ENCODE measurements around the gene TEX10.

The TEX10 gene

DNA sequence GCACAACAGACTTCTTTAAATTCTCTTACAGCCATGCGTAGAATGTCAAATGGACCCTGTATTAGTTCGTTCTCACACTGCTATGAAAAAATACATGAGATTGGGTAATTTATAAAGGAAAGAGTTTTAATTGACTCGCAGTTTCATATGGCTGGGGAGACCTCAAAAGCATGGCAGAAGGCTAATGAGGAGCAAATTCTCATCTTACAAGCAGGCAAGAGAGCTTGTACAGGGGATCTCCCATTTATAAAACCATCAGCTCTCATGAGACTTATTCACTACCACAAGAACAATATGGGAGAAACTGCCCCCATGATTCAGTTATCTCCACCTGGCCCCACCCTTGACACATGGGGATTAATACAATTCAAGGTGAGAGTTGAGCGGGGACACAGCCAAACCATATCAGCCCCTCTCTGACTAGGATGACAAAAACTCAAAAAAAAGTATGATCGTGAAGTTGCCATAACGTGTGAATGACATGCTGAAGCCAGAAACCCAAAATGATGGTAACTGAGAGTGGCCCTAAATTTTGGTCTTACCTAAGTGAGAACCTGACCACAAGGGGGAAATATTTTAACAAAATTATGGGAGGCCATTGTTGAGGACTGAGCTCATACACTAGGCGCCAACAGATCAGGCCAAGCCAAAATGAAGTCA lies 17.5 kb upstream of the TEX10 start:
- no peak for DNase-seq
- no peaks in the 10 kb centered on the region for H3K9me3 ChIP-seq
- H3K27me3 ChIP-seq: no peaks in the 10 kb centered on the region
- no peaks in the 10 kb centered on the region for H3K36me3 ChIP-seq
- TF ChIP-seq, protein P1, sequence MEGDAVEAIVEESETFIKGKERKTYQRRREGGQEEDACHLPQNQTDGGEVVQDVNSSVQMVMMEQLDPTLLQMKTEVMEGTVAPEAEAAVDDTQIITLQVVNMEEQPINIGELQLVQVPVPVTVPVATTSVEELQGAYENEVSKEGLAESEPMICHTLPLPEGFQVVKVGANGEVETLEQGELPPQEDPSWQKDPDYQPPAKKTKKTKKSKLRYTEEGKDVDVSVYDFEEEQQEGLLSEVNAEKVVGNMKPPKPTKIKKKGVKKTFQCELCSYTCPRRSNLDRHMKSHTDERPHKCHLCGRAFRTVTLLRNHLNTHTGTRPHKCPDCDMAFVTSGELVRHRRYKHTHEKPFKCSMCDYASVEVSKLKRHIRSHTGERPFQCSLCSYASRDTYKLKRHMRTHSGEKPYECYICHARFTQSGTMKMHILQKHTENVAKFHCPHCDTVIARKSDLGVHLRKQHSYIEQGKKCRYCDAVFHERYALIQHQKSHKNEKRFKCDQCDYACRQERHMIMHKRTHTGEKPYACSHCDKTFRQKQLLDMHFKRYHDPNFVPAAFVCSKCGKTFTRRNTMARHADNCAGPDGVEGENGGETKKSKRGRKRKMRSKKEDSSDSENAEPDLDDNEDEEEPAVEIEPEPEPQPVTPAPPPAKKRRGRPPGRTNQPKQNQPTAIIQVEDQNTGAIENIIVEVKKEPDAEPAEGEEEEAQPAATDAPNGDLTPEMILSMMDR (IDR thresholded peaks at IDR 0.05; ENCODE audit: low read depth, low read length): no peak
- H3K4me3 ChIP-seq (ENCODE audit: low read depth, low read length): no peak overlapping the region
- H3K4me1 ChIP-seq: no peaks in the 10 kb centered on the region

DNA sequence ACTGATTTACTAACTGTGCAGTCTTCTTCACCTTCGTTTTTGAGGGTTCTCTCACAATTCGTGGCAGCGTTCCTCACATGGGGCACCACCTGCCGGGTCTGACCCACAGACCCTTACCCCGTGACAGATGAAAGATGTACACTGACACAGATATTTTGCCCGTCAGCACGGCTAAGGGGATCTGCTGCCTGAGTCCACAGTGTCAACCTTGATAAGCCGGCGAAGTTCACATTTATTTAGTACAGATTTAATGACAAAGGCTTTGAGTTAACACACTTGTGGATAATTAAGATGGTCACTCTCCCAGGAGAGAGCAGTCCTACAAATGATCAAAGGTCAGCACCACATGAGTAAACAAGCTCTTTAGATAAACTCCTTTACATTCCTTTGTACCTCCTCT lies 15.9 kb upstream of the TEX10 start:
- Histone ChIP-seq H3K4me1 (no peaks in the 10 kb centered on the region), H3K9me3 (no peaks in the 10 kb centered on the region), H3K4me3 (ENCODE audit: low read depth, low read length) (no peak overlapping the region), H3K27me3 (no peaks in the 10 kb centered on the region), H3K36me3 (no peaks in the 10 kb centered on the region)
- no peak for DNase-seq
- TF ChIP-seq, protein P1 (IDR thresholded peaks at IDR 0.05; ENCODE audit: low read depth, low read length): no peak

DNA sequence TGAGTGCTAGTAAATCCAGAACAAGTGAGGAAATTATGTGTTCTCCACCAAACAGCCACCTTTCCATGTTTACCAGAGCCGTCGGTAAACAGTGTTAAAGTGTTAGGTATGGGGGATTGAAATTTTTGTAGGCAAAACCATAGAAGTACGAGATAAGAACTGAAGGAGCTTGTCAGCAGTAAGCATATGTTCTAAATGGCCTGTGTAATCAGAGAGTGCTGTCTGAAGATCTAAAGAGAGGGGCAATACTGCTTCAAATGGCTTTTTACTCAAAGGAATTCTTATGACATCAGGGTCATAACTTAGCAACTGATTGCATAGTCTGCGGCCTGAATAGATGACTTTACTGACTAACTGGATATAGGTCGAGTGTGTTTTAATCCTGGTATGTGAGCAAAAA lies 13.4 kb upstream of the TEX10 start:
- no peak overlapping the region for H3K4me3 ChIP-seq (ENCODE audit: low read depth, low read length)
- H3K27me3 ChIP-seq: no peaks in the 10 kb centered on the region
- TF ChIP-seq, protein P1 (IDR thresholded peaks at IDR 0.05; ENCODE audit: low read depth, low read length): no peak
- no peaks in the 10 kb centered on the region for H3K9me3 ChIP-seq
- H3K36me3 ChIP-seq: no peaks in the 10 kb centered on the region
- no peak for DNase-seq
- H3K4me1 ChIP-seq: no peaks in the 10 kb centered on the region

DNA sequence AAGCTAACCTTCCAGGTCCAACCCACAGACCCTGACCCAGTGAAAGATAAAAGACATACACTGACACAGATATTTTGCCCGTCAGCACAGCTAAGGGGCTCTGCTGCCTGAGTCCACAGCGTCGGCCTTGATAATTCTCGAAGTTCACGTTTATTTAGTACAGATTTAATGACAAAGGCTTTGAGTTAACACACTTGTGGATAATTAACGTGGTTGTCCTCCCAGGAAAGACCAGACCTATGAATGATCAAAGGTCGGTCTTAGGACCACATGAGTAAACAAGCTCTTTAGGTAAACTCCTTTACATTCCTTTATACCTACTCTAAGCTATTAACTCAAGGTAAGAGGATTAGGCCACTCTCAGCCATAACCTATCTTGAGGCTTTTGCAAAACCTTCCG lies 11.3 kb upstream of the TEX10 start:
- Histone ChIP-seq H3K36me3 (no peaks in the 10 kb centered on the region), H3K27me3 (no peaks in the 10 kb centered on the region), H3K9me3 (no peaks in the 10 kb centered on the region), H3K4me1 (no peaks in the 10 kb centered on the region), H3K4me3 (ENCODE audit: low read depth, low read length) (no peak overlapping the region)
- no peak for DNase-seq
- TF ChIP-seq, protein P1 (IDR thresholded peaks at IDR 0.05; ENCODE audit: low read depth, low read length): no peak

DNA sequence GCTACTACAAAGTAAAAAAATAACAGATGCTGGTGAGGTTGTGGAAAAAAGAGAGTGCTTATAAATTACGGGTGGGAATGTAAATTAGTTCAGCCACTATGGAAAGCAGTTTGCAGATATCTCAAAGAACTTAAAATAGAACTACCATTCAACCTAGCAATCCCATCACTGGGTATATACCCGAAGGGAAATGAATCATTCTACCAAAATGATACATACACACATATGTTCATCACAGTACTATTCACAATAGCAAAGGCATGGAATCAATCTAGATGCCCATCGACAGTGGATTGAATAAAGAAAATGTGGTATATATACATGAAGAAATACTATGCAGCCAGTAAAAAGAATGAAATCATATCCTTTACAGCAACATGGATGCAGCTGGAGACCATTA lies 6.3 kb upstream of the TEX10 start:
- no peaks in the 10 kb centered on the region for H3K9me3 ChIP-seq
- TF ChIP-seq, protein P1 (IDR thresholded peaks at IDR 0.05; ENCODE audit: low read depth, low read length): no peak
- no peak for DNase-seq

DNA sequence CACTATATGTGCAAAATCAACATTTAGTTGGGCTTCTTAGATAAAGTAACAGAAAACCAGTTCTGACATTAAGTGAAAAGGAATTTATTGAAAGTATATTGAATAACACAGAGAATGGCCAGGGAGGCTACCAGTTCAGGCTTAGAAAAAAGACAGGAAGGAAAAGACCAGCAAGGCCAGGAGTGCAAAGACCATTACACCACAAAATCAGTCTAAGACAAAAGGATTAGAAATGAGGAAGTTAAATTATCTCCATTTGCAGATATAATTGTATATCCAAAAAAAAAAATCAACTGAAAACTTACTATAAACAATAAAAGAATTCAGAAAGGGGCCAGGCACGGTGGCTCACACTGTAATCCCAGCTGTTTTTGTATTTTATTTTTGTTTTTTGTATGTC lies 4.8 kb upstream of the TEX10 start:
- Histone ChIP-seq H3K9me3 (no peaks in the 10 kb centered on the region), H3K27me3 (no peaks in the 10 kb centered on the region), H3K36me3 (no peaks in the 10 kb centered on the region; the same call in 1 of the 2 replicates), H3K4me3 (ENCODE audit: low read depth, low read length) (no peak overlapping the region), H3K4me1 (no peaks in the 10 kb centered on the region)
- TF ChIP-seq, protein P1 (IDR thresholded peaks at IDR 0.05; ENCODE audit: low read depth, low read length): no peak
- no peak for DNase-seq

More for the DNA sequence above, 6.3 kb upstream of the TEX10 start:
- H3K27me3 ChIP-seq: no peaks in the 10 kb centered on the region
- no peaks in the 10 kb centered on the region; the same call in 1 of the 2 replicates for H3K36me3 ChIP-seq
- H3K4me3 ChIP-seq (ENCODE audit: low read depth, low read length): no peak overlapping the region
- no peaks in the 10 kb centered on the region for H3K4me1 ChIP-seq
